GM12878 (cell line): ENCODE measurements around the gene SLITRK4.

ENCODE experiments used
- FOXK2 ChIP-seq: fragments of 450-650 bp; IDR thresholded peaks from 2 replicates; pipeline ENCODE4 v1.6.1; 2017; ENCODE audit warnings: mild to moderate bottlenecking, moderate library complexity
- POLR2AphosphoS5 ChIP-seq: IDR thresholded peaks from 2 replicates; pipeline ENCODE4 v1.6.1; 2011; ENCODE audit warnings: mild to moderate bottlenecking, low read length, inconsistent platforms
- SUZ12 ChIP-seq: fragments of 200-600 bp; sonication (generic); IDR thresholded peaks from one replicate; pipeline ENCODE4 v1.6.1; 2018; ENCODE audit warnings: antibody characterized with exemption, mild to moderate bottlenecking; ENCODE audit not compliant: unreplicated experiment
- ZNF622 ChIP-seq: fragments of 450-650 bp; IDR thresholded peaks from 2 replicates; pipeline ENCODE4 v1.6.1; 2017; ENCODE audit warnings: mild to moderate bottlenecking, inconsistent platforms
- TF ChIP-seq, protein P1 (sequence below): fragments of 450-650 bp; formaldehyde crosslinking; IDR thresholded peaks from 2 replicates; pipeline ENCODE4 v1.4.0; 2020; ENCODE audit warnings: mild to moderate bottlenecking, moderate library complexity
- TF ChIP-seq, protein P2 (sequence below): IDR thresholded peaks from 2 replicates; pipeline ENCODE4 v1.6.1; 2012; ENCODE audit warnings: low read depth, low read length, improper control_type of control experiment

DNA sequence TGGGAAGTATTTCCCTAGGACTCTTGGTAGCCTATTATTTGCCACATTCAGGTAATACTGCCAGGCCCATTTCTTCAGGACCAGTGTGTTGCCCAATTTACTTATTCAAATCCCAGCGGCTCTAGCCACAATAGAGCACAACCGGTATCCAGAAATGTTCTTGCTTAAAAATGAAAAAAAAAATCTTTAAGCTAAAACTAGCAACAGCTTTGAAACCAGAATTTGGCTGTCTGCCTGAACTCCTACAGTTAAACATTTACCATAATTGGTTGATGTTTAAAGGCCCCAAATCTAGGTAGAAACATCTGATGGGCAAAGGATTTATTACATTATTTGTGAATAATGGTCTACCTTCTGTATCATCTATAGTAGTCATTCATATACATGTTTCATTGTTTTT, 930 bp upstream of the SLITRK4 start:
- TF ChIP-seq POLR2AphosphoS5 (no peak), FOXK2 (no peak), ZNF622 (no peak), SUZ12 (no peak)
- TF ChIP-seq, protein P1, sequence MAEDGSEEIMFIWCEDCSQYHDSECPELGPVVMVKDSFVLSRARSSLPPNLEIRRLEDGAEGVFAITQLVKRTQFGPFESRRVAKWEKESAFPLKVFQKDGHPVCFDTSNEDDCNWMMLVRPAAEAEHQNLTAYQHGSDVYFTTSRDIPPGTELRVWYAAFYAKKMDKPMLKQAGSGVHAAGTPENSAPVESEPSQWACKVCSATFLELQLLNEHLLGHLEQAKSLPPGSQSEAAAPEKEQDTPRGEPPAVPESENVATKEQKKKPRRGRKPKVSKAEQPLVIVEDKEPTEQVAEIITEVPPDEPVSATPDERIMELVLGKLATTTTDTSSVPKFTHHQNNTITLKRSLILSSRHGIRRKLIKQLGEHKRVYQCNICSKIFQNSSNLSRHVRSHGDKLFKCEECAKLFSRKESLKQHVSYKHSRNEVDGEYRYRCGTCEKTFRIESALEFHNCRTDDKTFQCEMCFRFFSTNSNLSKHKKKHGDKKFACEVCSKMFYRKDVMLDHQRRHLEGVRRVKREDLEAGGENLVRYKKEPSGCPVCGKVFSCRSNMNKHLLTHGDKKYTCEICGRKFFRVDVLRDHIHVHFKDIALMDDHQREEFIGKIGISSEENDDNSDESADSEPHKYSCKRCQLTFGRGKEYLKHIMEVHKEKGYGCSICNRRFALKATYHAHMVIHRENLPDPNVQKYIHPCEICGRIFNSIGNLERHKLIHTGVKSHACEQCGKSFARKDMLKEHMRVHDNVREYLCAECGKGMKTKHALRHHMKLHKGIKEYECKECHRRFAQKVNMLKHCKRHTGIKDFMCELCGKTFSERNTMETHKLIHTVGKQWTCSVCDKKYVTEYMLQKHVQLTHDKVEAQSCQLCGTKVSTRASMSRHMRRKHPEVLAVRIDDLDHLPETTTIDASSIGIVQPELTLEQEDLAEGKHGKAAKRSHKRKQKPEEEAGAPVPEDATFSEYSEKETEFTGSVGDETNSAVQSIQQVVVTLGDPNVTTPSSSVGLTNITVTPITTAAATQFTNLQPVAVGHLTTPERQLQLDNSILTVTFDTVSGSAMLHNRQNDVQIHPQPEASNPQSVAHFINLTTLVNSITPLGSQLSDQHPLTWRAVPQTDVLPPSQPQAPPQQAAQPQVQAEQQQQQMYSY (CRISPR knock-in tag), result no peak
- TF ChIP-seq, protein P2, sequence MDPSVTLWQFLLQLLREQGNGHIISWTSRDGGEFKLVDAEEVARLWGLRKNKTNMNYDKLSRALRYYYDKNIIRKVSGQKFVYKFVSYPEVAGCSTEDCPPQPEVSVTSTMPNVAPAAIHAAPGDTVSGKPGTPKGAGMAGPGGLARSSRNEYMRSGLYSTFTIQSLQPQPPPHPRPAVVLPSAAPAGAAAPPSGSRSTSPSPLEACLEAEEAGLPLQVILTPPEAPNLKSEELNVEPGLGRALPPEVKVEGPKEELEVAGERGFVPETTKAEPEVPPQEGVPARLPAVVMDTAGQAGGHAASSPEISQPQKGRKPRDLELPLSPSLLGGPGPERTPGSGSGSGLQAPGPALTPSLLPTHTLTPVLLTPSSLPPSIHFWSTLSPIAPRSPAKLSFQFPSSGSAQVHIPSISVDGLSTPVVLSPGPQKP, result no peak
